Uterus (tissue), 2 donors: ENCODE measurements around the gene PRR5L.

ENCODE experiments used
- POLR2A ChIP-seq, 2 donors: fragments of 450-650 bp; IDR thresholded peaks; one replicate each; pipeline ENCODE4 v1.6.1; 2016; ENCODE audit warnings: antibody characterized with exemption in 2 of 2, mild to moderate bottlenecking in 1 of 2, moderate library complexity in 1 of 2
- TF ChIP-seq, protein P1 (sequence below), 4 experiments: fragments of 200-600 bp in 2 of 4; fragments of 450-650 bp in 2 of 4; sonication (generic) in 2 of 4; IDR thresholded peaks; one replicate each; pipeline ENCODE4 v1.5.1; 2016 to 2019; ENCODE audit warnings: antibody characterized with exemption in 4 of 4, mild to moderate bottlenecking in 2 of 4, moderate library complexity in 1 of 4

DNA sequence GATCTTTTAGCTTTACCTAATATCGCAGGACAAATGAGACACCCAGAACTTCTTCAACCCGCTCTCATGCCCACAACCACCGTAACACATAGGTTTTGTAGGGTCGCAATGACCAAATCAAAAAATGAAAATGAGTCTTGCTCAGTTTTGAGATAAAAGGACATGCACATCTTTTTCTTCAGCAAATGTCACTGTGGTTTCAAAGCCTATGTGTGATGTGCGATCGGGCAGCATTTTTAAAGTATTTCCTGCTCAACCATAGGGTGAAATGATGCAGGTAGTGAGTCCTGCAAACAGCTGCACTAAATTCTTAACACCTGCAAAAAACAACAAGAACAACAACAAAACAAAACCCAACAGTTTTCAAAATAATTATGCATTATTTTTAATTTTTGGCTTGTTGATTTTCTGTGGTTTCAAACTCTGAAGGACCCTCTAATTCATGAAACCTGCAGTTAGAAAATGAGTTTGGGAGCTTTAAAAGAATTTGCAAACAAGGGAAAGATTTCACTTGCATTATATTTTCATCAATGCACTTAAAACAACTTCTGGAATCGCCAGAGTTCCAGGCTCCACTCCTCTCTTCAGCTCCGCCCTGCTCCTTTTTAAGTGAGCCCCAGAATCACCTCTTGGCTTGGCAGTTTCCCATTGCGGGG lies 79.4 kb downstream of the PRR5L start:
- TF ChIP-seq, protein P1, sequence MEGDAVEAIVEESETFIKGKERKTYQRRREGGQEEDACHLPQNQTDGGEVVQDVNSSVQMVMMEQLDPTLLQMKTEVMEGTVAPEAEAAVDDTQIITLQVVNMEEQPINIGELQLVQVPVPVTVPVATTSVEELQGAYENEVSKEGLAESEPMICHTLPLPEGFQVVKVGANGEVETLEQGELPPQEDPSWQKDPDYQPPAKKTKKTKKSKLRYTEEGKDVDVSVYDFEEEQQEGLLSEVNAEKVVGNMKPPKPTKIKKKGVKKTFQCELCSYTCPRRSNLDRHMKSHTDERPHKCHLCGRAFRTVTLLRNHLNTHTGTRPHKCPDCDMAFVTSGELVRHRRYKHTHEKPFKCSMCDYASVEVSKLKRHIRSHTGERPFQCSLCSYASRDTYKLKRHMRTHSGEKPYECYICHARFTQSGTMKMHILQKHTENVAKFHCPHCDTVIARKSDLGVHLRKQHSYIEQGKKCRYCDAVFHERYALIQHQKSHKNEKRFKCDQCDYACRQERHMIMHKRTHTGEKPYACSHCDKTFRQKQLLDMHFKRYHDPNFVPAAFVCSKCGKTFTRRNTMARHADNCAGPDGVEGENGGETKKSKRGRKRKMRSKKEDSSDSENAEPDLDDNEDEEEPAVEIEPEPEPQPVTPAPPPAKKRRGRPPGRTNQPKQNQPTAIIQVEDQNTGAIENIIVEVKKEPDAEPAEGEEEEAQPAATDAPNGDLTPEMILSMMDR (IDR thresholded peaks at IDR 0.05), result no peak
- no peak for TF ChIP-seq POLR2A (IDR thresholded peaks at IDR 0.05)
